Dendritic cell treated with granulocyte-macrophage colony-stimulating factor and Interleukin-4, amounts not matched to agents 40 ng/mL and 50 ng/mL, for 4 days (primary cell): ENCODE results near the gene GALR2.

ENCODE experiments used
- H3K27ac Mint-ChIP-seq: one replicate; pipeline ENCODE4 v1.8.0; 2022; ENCODE audit warnings: mild to moderate bottlenecking, mixed read lengths
- H3K27me3 Mint-ChIP-seq: one replicate; pipeline ENCODE4 v1.8.0; 2022; ENCODE audit warnings: mild to moderate bottlenecking, mixed read lengths
- H3K36me3 Mint-ChIP-seq: one replicate; pipeline ENCODE4 v1.8.0; 2022; ENCODE audit warnings: low read depth, mixed read lengths
- H3K4me1 Mint-ChIP-seq: one replicate; pipeline ENCODE4 v1.8.0; 2022; ENCODE audit warnings: low read depth, mixed read lengths
- H3K4me3 Mint-ChIP-seq: one replicate; pipeline ENCODE4 v1.8.0; 2022; ENCODE audit warnings: mild to moderate bottlenecking, moderate library complexity, mixed read lengths
- H3K9me3 Mint-ChIP-seq: one replicate; pipeline ENCODE4 v1.8.0; 2022; ENCODE audit warnings: mixed read lengths
- intact Hi-C: fragments of 100-400 bp; cut with micrococcal nuclease; formaldehyde crosslinking; loops from one replicate; pipeline ENCODE4 v1.15.0; 2022

The GALR2 gene

GRCh38 chr17:76074390-76075363, at the start of gene GALR2:
Gene GALR2 (plus strand): TSS chr17:76074781. CDS start chr17:76074884, 103 bp downstream.
- Mint-ChIP-seq H3K27me3 (peaks cover 64% of the 10 kb centered on the region), H3K4me1 (peaks cover 55% of the 10 kb centered on the region), H3K4me3 (peak within 1 kb of the TSS; percentile 65), H3K27ac (no peak within 1 kb of the TSS), H3K9me3 (no peaks in the 10 kb centered on the region), H3K36me3 (peaks cover 17% of the 10 kb centered on the region)
- intact Hi-C loops, result no loop called here

DNA sequence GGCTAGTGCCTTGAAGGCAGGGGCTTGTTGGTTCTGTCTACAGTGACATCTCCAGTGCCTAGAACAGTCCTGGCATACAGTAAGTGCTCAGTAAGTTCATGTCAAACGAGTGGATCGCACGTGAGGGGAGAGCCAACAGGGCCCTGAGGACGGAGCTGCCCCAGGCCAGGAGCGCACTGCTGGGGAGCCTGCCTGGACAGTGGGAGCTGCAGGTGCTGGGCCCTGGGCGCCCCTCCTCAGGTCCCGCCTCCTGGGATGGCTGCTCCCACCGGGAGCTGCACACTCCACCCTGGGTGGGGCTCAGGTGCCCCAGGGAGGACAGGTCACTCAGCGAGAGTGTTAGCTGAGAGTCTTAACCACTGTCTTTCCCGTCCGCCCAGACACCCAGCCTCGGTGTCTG, 49.3 kb upstream of the GALR2 start:
- H3K27ac Mint-ChIP-seq, result no peak overlapping the region
- H3K4me3 Mint-ChIP-seq, result no peak overlapping the region
- no peaks in the 10 kb centered on the region for H3K9me3 Mint-ChIP-seq
- H3K27me3 Mint-ChIP-seq, result peaks cover 33% of the 10 kb centered on the region
- H3K36me3 Mint-ChIP-seq, result no peaks in the 10 kb centered on the region
- peaks cover 9% of the 10 kb centered on the region for H3K4me1 Mint-ChIP-seq
- intact Hi-C loops, result no loop called here

DNA sequence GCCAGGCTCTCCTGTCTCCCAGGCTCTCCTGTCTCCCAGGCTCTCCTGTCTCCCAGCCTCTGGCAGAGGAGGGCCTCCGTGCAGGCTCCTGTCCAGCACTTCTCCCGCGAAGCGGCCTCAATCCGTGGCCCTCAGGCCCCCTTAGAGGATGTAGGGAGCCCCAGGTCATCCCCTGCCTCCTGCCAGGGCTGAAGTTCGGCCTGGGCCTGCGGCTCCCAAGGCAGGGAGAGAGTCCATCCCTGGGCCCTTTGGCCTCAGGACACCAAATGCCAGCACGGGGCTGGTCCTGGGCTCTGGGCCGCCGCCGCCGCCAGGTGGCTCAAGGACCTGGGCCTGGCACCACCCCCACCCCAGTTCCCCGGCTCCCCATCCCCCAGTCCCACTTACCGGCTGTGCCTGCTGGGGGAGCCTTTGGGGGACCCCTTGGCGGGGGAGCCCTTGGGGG, 47.8 kb upstream of the GALR2 start:
- Mint-ChIP-seq H3K4me1 (peaks cover 9% of the 10 kb centered on the region), H3K27me3 (peaks cover 27% of the 10 kb centered on the region), H3K27ac (no peak overlapping the region), H3K36me3 (no peaks in the 10 kb centered on the region), H3K4me3 (no peak overlapping the region), H3K9me3 (no peaks in the 10 kb centered on the region)
- intact Hi-C loops, result no loop called here

DNA sequence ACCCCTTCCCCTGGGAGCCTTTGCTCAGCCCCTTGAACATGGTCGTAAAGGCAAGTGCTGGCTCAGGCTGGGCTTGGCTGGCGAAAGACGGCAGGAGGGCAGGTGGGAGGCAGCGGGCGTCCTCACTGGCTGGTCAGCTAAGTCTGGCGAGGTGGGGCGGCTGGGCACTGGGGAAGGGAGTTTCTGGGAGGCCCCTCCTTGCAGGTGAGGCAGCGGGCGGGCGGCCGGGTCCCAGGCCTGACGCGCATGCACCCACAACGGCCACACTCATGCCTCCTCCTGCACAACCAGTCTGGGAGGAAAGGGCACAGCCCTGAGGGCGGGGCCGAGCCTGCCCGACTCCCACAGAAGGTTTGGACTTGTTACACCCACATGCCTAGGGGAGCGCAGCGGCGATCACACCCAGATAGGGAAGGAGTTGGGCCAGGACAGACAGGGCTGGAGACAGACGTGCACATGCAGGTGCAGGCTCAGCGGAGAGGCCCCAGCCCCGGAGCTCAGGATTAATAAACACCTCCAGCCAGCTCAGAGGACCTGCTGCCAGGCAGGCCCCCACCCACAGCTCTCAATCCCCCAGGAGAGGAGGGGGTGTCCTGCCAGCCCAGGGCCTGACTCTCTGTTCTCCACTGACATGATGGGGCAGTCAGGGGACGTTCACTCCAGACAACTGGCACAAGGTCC, 47.3 kb upstream of the GALR2 start, which contains the start of gene EVPL:
TSS of gene EVPL (minus strand) at position 148 of the 681 bp plus-strand sequence. CDS start at position 40, 108 bp downstream.
- Mint-ChIP-seq H3K36me3 (no peaks in the 10 kb centered on the region), H3K4me1 (peaks cover 9% of the 10 kb centered on the region), H3K9me3 (no peaks in the 10 kb centered on the region), H3K4me3 (no peak within 1 kb of the TSS), H3K27ac (no peak within 1 kb of the TSS), H3K27me3 (peaks cover 26% of the 10 kb centered on the region)
- intact Hi-C loops, result no loop called here

DNA sequence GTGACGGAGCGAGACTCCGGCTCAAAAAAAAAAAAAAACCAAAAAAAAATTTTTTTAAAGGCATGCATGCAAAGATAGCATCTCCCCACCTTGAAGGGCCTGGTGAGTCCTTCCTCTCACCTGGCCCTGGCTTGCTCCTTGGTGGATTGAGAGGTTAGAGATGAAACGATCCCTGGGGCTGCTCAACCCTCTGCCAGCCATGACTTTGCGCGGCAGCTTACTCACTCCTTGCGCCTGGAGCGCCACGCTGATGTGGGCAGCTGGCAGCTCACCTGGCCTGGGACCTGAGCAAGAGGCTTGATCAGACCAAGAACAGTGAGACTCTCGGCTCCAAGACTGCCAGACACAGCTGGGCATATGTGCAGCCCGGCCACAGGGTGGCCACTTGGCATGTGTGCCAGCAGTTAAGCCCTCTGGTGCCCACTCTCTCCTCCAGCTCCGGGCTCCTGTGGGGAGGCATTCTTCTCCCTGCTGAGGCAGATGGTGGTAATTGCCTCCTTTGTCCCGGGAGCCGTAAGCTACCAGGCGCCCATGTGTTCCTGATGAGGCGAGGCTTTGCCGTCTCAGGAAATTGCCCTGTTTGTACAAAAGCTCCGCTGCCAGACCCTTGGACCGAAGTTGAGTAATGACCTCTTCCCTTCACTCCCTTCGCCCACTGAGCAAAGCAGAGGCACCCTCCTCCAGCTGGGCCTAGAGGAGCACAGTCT, 42.4 kb upstream of the GALR2 start:
- no peaks in the 10 kb centered on the region for H3K9me3 Mint-ChIP-seq
- H3K4me3 Mint-ChIP-seq, result no peak overlapping the region
- peaks cover 9% of the 10 kb centered on the region for H3K4me1 Mint-ChIP-seq
- no peak overlapping the region for H3K27ac Mint-ChIP-seq
- intact Hi-C loops, result no loop called here
- H3K27me3 Mint-ChIP-seq, result peaks cover 17% of the 10 kb centered on the region
- peaks cover 7% of the 10 kb centered on the region for H3K36me3 Mint-ChIP-seq

- Mint-ChIP-seq H3K27me3 (peaks cover 15% of the 10 kb centered on the region), H3K36me3 (peaks cover 9% of the 10 kb centered on the region), H3K27ac (no peak overlapping the region), H3K4me1 (peaks cover 9% of the 10 kb centered on the region), H3K9me3 (no peaks in the 10 kb centered on the region), H3K4me3 (no peak overlapping the region)
- intact Hi-C loops, result no loop called here
Measured at GRCh38 chr17:76032780-76033108, 41.8 kb upstream of the GALR2 start.

- Mint-ChIP-seq H3K27me3 (peaks cover 15% of the 10 kb centered on the region), H3K4me1 (peaks cover 9% of the 10 kb centered on the region), H3K4me3 (no peak overlapping the region), H3K27ac (no peak overlapping the region), H3K9me3 (no peaks in the 10 kb centered on the region), H3K36me3 (peaks cover 12% of the 10 kb centered on the region)
- intact Hi-C loops, result no loop called here
Measured at GRCh38 chr17:76033139-76033538, 41.4 kb upstream of the GALR2 start.

DNA sequence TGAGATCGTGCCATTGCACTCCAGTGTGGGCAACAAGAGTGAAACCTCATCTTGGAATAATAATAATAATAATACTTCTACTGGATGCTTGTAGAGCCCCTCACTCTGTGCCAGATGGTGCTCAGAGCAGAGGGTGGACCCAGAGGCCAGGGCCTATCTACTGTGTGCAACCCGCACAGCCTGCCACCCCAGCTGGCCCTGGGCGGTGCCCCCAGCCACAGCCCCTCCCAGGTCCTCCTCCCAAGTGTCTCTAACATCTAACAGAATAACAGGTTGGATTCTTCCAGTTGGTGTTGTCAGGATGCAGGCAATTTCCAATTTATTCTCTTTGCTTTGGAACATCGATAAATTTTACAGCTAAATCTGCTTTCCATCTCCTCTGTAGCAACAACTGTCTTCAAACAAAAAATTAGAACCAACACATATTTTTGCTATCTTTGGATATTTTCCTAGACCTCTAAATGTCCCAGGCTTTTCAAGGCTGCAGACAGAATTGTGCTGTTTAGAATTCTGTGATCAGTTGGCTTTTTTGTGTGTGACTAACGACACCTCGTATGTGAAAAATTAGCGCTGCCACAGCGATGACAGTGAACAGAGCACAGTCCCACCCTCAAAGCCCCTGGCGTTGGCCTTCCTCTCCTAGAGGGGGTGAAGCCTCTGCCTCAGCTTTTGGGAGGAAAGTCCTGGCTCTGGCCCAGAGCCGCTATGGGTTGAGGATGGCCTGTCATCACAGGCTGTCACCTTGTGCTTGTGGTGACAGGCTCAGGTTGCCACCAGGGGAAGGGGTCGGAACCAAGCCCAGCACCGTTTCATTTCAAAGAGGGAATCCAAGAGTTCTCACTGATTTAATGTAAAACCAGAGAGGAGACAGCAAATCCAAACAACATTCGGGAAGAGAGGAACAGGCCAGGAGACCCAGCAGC, 39.9 kb upstream of the GALR2 start:
- no peak overlapping the region for H3K27ac Mint-ChIP-seq
- peaks cover 4% of the 10 kb centered on the region for H3K27me3 Mint-ChIP-seq
- H3K4me3 Mint-ChIP-seq, result no peak overlapping the region
- H3K4me1 Mint-ChIP-seq, result peaks cover 3% of the 10 kb centered on the region
- H3K9me3 Mint-ChIP-seq, result no peaks in the 10 kb centered on the region
- peaks cover 27% of the 10 kb centered on the region for H3K36me3 Mint-ChIP-seq
- intact Hi-C loops, result no loop called here

DNA sequence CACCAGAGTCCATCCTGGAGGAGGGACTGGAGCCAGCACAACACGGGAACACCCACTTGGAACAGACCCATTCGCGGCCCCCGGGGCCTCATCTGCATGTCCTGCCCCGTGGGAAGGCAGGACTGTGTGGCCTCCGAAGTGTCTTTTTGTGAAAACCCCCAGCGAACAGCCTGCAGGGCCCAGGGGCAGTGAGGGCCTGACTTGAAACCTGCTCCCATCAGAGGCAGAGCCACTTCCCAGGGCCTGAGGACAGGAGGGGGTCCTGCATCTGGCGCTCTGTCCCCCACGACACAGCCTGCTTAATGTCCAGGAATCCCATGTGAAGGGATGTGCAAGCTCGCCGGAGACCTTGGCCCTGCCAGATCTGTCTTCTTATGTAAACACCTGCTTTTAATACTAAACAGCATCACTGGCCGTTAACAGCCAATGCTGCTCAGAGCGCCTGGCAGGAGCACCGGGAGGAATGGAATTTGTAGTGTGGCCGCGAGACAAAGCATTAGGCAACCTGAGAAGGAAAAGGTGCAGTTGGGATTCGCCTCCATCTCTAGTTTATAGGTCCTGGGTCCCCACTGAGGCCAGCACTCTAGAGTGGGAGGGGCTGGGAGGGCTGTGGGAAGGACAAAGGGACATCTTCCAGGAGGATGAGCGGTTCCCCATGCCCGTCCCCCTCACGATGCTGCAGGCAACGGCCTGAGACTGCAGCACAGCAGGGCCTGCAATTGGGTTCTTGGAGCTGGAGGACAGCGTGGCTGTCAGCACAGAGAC, 37.9 kb upstream of the GALR2 start:
- Mint-ChIP-seq H3K27ac (no peak overlapping the region), H3K4me3 (no peak overlapping the region), H3K9me3 (no peaks in the 10 kb centered on the region), H3K27me3 (no peaks in the 10 kb centered on the region), H3K4me1 (no peaks in the 10 kb centered on the region), H3K36me3 (peaks cover 47% of the 10 kb centered on the region)
- intact Hi-C loops, result no loop called here

GRCh38 chr17:76038050-76038449, 36.5 kb upstream of the GALR2 start:
- H3K4me3 Mint-ChIP-seq, result no peak overlapping the region
- H3K9me3 Mint-ChIP-seq, result no peaks in the 10 kb centered on the region
- intact Hi-C loops, result no loop called here
- no peak overlapping the region for H3K27ac Mint-ChIP-seq
- peaks cover 61% of the 10 kb centered on the region for H3K36me3 Mint-ChIP-seq
- no peaks in the 10 kb centered on the region for H3K27me3 Mint-ChIP-seq
- no peaks in the 10 kb centered on the region for H3K4me1 Mint-ChIP-seq

DNA sequence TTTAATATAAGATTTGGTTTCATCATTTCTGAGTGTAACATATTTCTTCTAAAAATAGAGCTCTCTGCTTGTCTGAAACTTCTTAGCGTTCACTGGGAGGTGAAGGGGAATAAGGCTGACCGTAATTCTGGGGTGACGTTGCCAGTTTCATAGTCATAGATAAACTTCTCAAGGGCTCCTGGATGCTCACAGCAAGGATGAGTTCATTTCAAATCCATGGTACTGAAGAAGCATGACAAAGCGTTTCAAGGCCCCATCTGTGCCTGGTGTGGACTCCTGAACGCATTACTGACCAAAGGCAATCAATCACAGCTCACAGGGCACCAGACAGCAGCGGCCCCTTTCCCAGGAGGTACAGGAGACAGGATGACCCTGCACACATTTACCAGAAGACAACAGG, 35.5 kb upstream of the GALR2 start:
- Mint-ChIP-seq H3K4me3 (no peak overlapping the region), H3K27me3 (no peaks in the 10 kb centered on the region), H3K4me1 (no peaks in the 10 kb centered on the region), H3K9me3 (no peaks in the 10 kb centered on the region), H3K27ac (no peak overlapping the region), H3K36me3 (peaks cover 71% of the 10 kb centered on the region)
- intact Hi-C loops, result no loop called here

- Mint-ChIP-seq H3K9me3 (no peaks in the 10 kb centered on the region), H3K27ac (no peak overlapping the region), H3K4me1 (no peaks in the 10 kb centered on the region), H3K4me3 (no peak overlapping the region), H3K36me3 (peaks cover 84% of the 10 kb centered on the region), H3K27me3 (no peaks in the 10 kb centered on the region)
- intact Hi-C loops, result no loop called here
Measured at GRCh38 chr17:76040376-76040775, 34.2 kb upstream of the GALR2 start.
